Mesenchymal stem cell (in vitro differentiated cells and primary cell): ENCODE results near the gene NKX6-1.

Experiments
- DNase-seq: peaks from one replicate; pipeline ENCODE4 v3.0.0-alpha.2; 2013
- H2AFZ ChIP-seq: one replicate; pipeline ENCODE4 v1.6.1; 2013; ENCODE audit warnings: low read depth, mild to moderate bottlenecking, control low read depth, inconsistent platforms, low read length, moderate library complexity
- H2AK5ac ChIP-seq: 2 replicates; pipeline ENCODE4 v1.6.1; 2013; ENCODE audit warnings: low read length, moderate library complexity, mild to moderate bottlenecking, inconsistent platforms; ENCODE audit not compliant: severe bottlenecking
- H2BK120ac ChIP-seq: one replicate; pipeline ENCODE4 v1.6.1; 2013; ENCODE audit warnings: low read depth, mild to moderate bottlenecking, inconsistent platforms, low read length, moderate library complexity
- H2BK12ac ChIP-seq, 2 experiments: one replicate each; pipeline ENCODE4 v1.6.1; 2013; ENCODE audit warnings: inconsistent platforms in 2 of 2, low read length in 2 of 2, mild to moderate bottlenecking in 2 of 2, moderate library complexity in 2 of 2, control low read depth in 1 of 2
- H2BK15ac ChIP-seq: one replicate; pipeline ENCODE4 v1.6.1; 2013; ENCODE audit warnings: mild to moderate bottlenecking, low read depth, inconsistent platforms; ENCODE audit not compliant: poor library complexity, severe bottlenecking
- H2BK5ac ChIP-seq: 2 replicates; pipeline ENCODE4 v1.6.1; 2013; ENCODE audit warnings: low read depth, mild to moderate bottlenecking, low read length, control low read depth, inconsistent platforms; ENCODE audit not compliant: poor library complexity, severe bottlenecking
- H3K14ac ChIP-seq, 2 experiments: one replicate each; pipeline ENCODE4 v1.6.1; 2013; ENCODE audit warnings: inconsistent platforms in 2 of 2, low read length in 2 of 2, control low read depth in 1 of 2, mild to moderate bottlenecking in 1 of 2, moderate library complexity in 1 of 2
- H3K18ac ChIP-seq, 2 experiments: one replicate each; pipeline ENCODE4 v1.6.1; 2013; ENCODE audit warnings: inconsistent platforms in 2 of 2, low read length in 2 of 2, control low read depth in 1 of 2, low read depth in 1 of 2, mild to moderate bottlenecking in 1 of 2
- H3K23ac ChIP-seq, 2 experiments: one replicate each; pipeline ENCODE4 v1.6.1; 2013; ENCODE audit warnings: inconsistent platforms in 2 of 2, low read length in 2 of 2, mild to moderate bottlenecking in 2 of 2, moderate library complexity in 2 of 2, control low read depth in 1 of 2
- H3K27ac ChIP-seq: 2 replicates; pipeline ENCODE4 v1.5.1; 2013; ENCODE audit warnings: mild to moderate bottlenecking, moderate library complexity, low read length, control low read depth, inconsistent platforms; ENCODE audit not compliant: poor library complexity, severe bottlenecking
- H3K27me3 ChIP-seq, 2 experiments: 2 replicates each; pipeline versions ENCODE4 v1.6.1 to v1.7.0; 2013; ENCODE audit warnings: low read length in 2 of 2, mild to moderate bottlenecking in 2 of 2, moderate library complexity in 2 of 2, control low read depth in 1 of 2, inconsistent platforms in 1 of 2; ENCODE audit not compliant: control insufficient read depth in 1 of 2, insufficient read depth in 1 of 2
- H3K36me3 ChIP-seq, 2 experiments: 2 replicates each; pipeline versions ENCODE4 v1.6.1 to v1.7.0; 2013; ENCODE audit warnings: low read length in 2 of 2, control low read depth in 1 of 2, inconsistent platforms in 1 of 2, low read depth in 1 of 2, mild to moderate bottlenecking in 1 of 2; ENCODE audit not compliant: insufficient read depth in 2 of 2, control insufficient read depth in 1 of 2
- H3K4ac ChIP-seq, 2 experiments: one replicate each; pipeline ENCODE4 v1.6.1; 2013; ENCODE audit warnings: inconsistent platforms in 2 of 2, low read length in 2 of 2, mild to moderate bottlenecking in 2 of 2, moderate library complexity in 2 of 2, control low read depth in 1 of 2, low read depth in 1 of 2
- H3K4me1 ChIP-seq: 2 replicates; pipeline ENCODE4 v1.6.1; 2013; ENCODE audit warnings: low read depth, low read length, control low read depth; ENCODE audit not compliant: control insufficient read depth, insufficient read depth
- H3K4me2 ChIP-seq: 2 replicates; pipeline ENCODE4 v1.6.1; 2013; ENCODE audit warnings: low read length, mild to moderate bottlenecking, inconsistent platforms; ENCODE audit not compliant: poor library complexity, severe bottlenecking
- H3K4me3 ChIP-seq, 2 experiments: 2 replicates each; pipeline versions ENCODE4 v1.5.1 to v1.7.0; 2013; ENCODE audit warnings: low read length in 2 of 2, mild to moderate bottlenecking in 2 of 2, control low read depth in 1 of 2, low read depth in 1 of 2; ENCODE audit not compliant: insufficient read depth in 1 of 2
- H3K79me1 ChIP-seq: replicated peaks from 2 replicates; pipeline ENCODE4 v1.6.1; 2013; ENCODE audit warnings: mild to moderate bottlenecking, control low read depth, low read length, inconsistent platforms; ENCODE audit not compliant: poor library complexity, severe bottlenecking
- H3K9ac ChIP-seq: 2 replicates; pipeline ENCODE4 v1.7.0; 2013; ENCODE audit warnings: mild to moderate bottlenecking, low read length, moderate library complexity
- H3K9me3 ChIP-seq: 2 replicates; pipeline ENCODE4 v1.7.0; 2013; ENCODE audit warnings: mild to moderate bottlenecking, low read length; ENCODE audit not compliant: control insufficient read depth
- H4K8ac ChIP-seq: one replicate; pipeline ENCODE4 v1.6.1; 2013; ENCODE audit warnings: inconsistent platforms, mild to moderate bottlenecking, low read length, moderate library complexity
- H4K91ac ChIP-seq: one replicate; pipeline ENCODE4 v1.6.1; 2013; ENCODE audit warnings: mild to moderate bottlenecking, low read length, inconsistent platforms
- WGBS: methylation state at CpG from one replicate; pipeline ENCODE4 v1.1.7; 2013; ENCODE audit warnings: mixed read lengths; 5-methylcytosine and 5-hydroxymethylcytosine counted together

The NKX6-1 gene

GRCh38 chr4:84499624-84499982 is 511 bp upstream of the NKX6-1 start:
- Histone ChIP-seq H3K79me1 (no peaks in the 10 kb centered on the region), H3K9me3 (no peaks in the 10 kb centered on the region), H4K91ac (no peak overlapping the region), H2BK15ac (no peak overlapping the region), H3K27me3 (peaks cover 76 to 97% of the 10 kb centered on the region in 2 experiments), H3K9ac (no peak overlapping the region), H3K14ac (no peak overlapping the region), H2BK5ac (no peak overlapping the region), H3K4me1 (peaks cover 34% of the 10 kb centered on the region), H3K4ac (no peak overlapping the region), H3K23ac (no peak overlapping the region), H3K36me3 (no peaks in the 10 kb centered on the region), H3K18ac (no peak overlapping the region), H2AFZ (no peak overlapping the region), H2AK5ac (no peak overlapping the region), H3K27ac (no peak overlapping the region), H2BK12ac (no peak overlapping the region), H2BK120ac (no peak overlapping the region), H4K8ac (no peak overlapping the region), H3K4me3 (peak overlapping the region in 1 of 2 experiments; percentile 78), H3K4me2 (peak overlapping the region; percentile 91)
- WGBS = 0% methylated on average over 7 of the region's 11 CpGs
- DNase-seq = no peak

GRCh38 chr4:84498203-84498934 is 723 bp downstream of the NKX6-1 start:
- no peak overlapping the region for H4K91ac ChIP-seq
- peak; percentile 43 for DNase-seq

GRCh38 chr4:84497504-84498202 is 1.4 kb downstream of the NKX6-1 start:
- Histone ChIP-seq H3K4me1 (peaks cover 42% of the 10 kb centered on the region), H2AK5ac (no peak overlapping the region), H3K4me2 (peak overlapping the region; percentile 91), H2BK5ac (no peak overlapping the region), H2BK15ac (no peak overlapping the region), H3K9ac (peak overlapping the region; percentile 6), H3K27me3 (peaks cover 78 to 97% of the 10 kb centered on the region in 2 experiments), H4K91ac (no peak overlapping the region), H4K8ac (no peak overlapping the region), H2AFZ (no peak overlapping the region), H3K4ac (no peak overlapping the region), H3K23ac (peak overlapping the region in 1 of 2 experiments; percentile 48), H3K14ac (no peak overlapping the region), H3K9me3 (no peaks in the 10 kb centered on the region), H2BK120ac (no peak overlapping the region), H3K27ac (no peak overlapping the region), H2BK12ac (no peak overlapping the region), H3K79me1 (no peaks in the 10 kb centered on the region), H3K4me3 (peak overlapping the region; percentile 48 to 78), H3K36me3 (no peaks in the 10 kb centered on the region), H3K18ac (no peak overlapping the region)
- WGBS = 2% methylated on average over 42 of the region's 73 CpGs
- no peak for DNase-seq

More at GRCh38 chr4:84498203-84498934, 723 bp downstream of the NKX6-1 start:
- H2BK12ac ChIP-seq = no peak overlapping the region
- H4K8ac ChIP-seq = no peak overlapping the region
- H3K9ac ChIP-seq = peak overlapping the region; percentile 6
- peaks cover 78 to 97% of the 10 kb centered on the region in 2 experiments for H3K27me3 ChIP-seq
- peak overlapping the region in 1 of 2 experiments; percentile 48 for H3K23ac ChIP-seq
- peak overlapping the region; percentile 91 for H3K4me2 ChIP-seq
- H2BK15ac ChIP-seq = no peak overlapping the region
- no peak overlapping the region for H2BK5ac ChIP-seq
- no peaks in the 10 kb centered on the region for H3K79me1 ChIP-seq
- no peak overlapping the region for H2AK5ac ChIP-seq
- H3K27ac ChIP-seq = no peak overlapping the region
- H3K9me3 ChIP-seq = no peaks in the 10 kb centered on the region
- WGBS = under 1% methylated on average over 54 of the region's 63 CpGs
- no peak overlapping the region for H2BK120ac ChIP-seq
- H3K4me3 ChIP-seq = peak overlapping the region; percentile 50 to 78
- H3K4ac ChIP-seq = no peak overlapping the region
- no peaks in the 10 kb centered on the region for H3K36me3 ChIP-seq
- no peak overlapping the region for H3K18ac ChIP-seq
- H3K4me1 ChIP-seq = peaks cover 36% of the 10 kb centered on the region
- no peak overlapping the region for H2AFZ ChIP-seq
- no peak overlapping the region for H3K14ac ChIP-seq

- Histone ChIP-seq H3K27me3 (peaks cover 77 to 97% of the 10 kb centered on the region in 2 experiments), H3K4ac (no peak overlapping the region), H3K9ac (no peak overlapping the region), H4K91ac (no peak overlapping the region), H3K9me3 (no peaks in the 10 kb centered on the region), H3K79me1 (no peaks in the 10 kb centered on the region), H3K27ac (no peak overlapping the region), H3K36me3 (no peaks in the 10 kb centered on the region), H2BK15ac (no peak overlapping the region), H3K4me2 (peak overlapping the region; percentile 91), H3K4me3 (peak overlapping the region; percentile 47 to 48), H2BK5ac (no peak overlapping the region), H3K23ac (no peak overlapping the region), H2BK12ac (no peak overlapping the region), H4K8ac (no peak overlapping the region), H3K4me1 (peaks cover 42% of the 10 kb centered on the region), H3K18ac (no peak overlapping the region), H2BK120ac (no peak overlapping the region), H3K14ac (no peak overlapping the region), H2AFZ (no peak overlapping the region), H2AK5ac (no peak overlapping the region)
- peak; percentile 18 for DNase-seq
- 3% methylated on average over 42 of the region's 53 CpGs for WGBS
Measured at GRCh38 chr4:84496706-84497503, 2.2 kb downstream of the NKX6-1 start.
